ENCODE measurements around the gene MAN1A1.

The MAN1A1 gene

GRCh38 chr6:119226089-119226488, 123.5 kb downstream of the MAN1A1 start:
- no peak for DNase-seq

DNA sequence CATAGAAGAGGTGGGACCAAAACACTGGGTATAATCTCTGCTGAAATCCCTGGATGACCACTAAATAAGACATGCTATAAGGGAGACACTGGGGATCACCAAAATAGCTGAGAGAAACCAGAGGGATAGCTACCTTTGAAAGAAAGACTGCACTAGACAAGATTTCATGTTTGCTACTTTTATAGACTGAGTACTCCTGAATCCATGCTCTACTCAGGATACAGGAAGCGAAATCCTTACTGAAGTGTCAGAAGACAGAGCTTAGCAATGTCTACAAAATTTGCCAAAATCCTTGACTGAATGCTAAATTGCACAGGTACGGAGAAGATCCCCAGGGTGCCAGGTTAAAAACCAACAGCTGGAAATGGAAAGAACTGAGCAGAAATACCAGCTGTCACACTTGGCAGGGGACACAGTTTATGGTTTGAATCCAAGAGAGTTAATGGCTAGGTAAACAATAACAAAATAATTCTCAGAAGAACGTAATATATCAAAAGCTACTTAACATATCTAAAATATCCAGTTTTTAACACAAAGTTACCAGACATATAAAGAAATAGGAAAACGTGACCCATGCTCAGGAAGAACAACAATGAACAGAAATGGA, 125.4 kb downstream of the MAN1A1 start:
- DNase-seq: no peak

DNA sequence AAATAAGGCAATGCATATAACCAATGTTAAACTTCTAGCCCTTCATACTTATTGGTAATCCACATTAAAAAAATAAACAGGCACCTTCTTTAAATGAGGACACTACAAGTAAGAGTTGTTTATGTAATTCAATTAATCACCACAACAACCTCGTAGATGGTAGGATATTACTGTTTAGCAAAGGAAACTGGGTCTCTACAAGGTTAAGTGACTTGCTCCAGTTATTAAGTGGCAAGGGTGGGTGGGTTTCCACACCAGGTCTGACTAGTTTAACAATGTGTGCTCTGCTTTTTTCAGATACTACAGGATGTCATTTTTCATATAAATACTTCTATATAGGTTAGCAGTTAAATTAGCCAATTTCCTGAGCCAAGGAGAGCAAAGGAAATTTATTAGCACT, 129.1 kb downstream of the MAN1A1 start:
- DNase-seq: no peak

DNA sequence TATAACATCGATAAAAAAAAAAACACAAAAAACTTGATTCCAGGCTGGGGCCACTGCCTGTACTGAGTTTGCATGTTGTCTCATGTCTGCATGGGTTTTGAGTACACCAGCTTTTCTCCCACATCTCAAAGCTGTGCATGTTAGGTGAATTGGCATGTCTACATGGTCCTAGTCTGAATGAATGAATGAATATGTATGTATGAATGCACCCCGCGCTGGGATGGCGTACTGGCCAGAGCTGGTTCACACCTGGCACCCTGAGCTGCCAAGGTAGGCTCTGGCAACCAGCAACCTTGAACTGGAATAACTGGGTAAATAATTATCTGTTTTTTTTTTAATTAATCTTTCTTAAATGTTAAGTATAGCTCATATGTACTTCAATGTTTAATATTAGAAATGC, 131.0 kb downstream of the MAN1A1 start:
- no peak for DNase-seq

GRCh38 chr6:119215885-119216590, 133.5 kb downstream of the MAN1A1 start:
- no peak for DNase-seq

DNA sequence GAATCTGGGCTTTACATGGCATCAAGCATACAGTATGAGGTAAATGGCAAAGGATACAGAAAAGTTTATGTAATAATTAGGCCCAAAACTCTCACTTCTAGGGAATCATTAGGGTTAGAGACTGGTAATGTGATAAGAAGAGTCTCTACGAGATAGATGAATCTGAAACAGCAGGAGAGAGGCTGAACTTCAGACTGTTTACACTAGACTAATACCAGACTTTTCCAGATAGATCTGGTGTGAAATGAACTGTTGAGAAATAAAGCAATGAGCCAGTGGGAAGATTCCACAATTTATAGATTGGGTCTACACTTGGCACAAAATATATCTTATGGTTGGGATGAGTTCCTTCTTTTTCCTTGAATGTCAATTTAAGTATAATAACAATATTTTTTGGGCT, 134.3 kb downstream of the MAN1A1 start:
- no peak for DNase-seq

DNA sequence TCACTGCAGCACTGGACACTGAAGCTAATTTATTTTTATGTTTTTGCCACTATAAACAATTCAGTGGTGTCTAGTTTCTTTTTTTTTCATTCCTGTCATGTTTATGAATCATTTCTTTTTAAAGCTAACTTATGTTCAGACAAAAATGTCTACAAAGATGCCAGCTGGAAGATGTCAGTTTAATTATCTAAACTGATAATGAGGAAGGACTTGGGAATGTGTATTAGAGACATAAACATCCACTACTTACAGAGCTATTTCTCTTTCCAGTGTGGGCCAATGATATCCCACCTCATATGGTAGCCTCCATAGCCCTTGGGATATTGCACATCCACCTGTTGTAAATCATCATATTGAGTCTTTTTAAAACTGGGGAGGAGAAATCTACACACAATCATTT, 139.0 kb downstream of the MAN1A1 start:
- no peak for DNase-seq

GRCh38 chr6:119209452-119210205, 139.9 kb downstream of the MAN1A1 start:
- no peak for DNase-seq

DNA sequence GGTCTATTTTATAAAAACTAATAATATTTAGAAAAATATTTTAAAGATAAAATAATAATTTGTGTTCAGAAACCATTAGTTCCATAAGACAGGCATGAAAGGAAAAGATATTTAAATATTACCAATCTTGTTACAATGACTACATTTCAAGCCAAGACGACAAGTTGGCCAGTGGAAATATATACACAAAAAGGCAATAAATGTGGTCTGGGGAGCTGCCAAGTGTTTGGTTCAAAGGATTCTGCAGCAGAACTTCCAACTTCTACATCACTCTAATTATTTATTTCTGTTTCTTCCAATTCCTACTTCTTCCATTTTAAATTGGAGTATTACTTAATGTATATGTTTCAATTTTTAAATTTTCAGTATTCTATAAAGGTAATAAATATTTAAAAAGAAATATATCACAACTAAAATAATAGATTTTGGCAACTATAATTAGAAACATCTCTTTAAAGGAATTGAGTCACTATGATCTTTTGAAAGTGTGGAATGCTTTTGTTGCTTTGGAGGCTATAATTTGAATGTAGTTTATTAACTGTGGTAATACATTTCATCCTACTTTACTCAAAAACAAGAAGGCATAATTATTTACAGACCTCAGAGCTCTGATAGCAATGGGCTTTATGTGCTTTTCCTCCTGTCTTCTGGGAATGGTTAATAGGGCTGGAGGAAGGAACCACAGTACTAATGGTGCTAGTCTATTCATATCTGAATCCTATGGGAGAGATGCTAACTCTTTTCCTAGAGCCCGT, 141.4 kb downstream of the MAN1A1 start:
- DNase-seq: no peak

DNA sequence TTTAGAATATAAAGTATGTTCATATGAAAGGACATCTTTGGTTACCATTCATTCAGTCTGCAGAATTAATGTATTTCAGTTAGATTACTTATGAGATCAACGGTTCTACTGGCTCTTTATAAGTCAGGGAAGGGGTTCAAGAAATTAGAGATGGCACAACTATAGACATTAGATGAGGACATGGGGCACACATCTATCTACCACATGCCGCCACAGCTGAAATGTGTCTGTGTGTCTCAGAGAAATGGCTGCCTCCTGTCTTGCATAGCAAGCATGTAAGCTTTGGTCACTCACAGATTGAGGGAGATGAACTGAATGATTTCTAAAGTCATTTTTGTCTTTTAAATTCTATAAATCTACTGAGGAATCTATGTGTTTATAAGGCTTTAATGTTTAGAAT, 142.2 kb downstream of the MAN1A1 start:
- no peak for DNase-seq

GRCh38 chr6:119205911-119206618, 143.5 kb downstream of the MAN1A1 start:
- no peak for DNase-seq

- DNase-seq: no peak
These were observed 144.8 kb downstream of the MAN1A1 start for GRCh38 chr6:119204719-119205118.

DNA sequence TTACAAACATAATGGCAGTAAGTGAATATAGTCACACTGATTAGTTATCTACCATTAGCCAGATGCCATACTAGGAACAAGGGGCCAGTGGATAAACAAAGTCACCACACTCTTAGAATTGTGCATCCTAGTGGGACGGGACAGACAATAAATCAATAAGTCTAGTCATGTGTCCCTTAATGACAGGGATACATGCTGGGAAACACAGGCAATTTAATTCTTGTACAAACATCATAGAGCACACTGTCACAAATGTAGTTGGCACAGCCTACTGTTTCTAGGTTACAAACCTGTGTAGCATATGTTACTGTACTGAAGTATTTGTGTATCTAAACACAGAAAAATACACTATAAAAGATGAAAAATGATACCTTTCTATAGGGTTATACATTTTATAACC, 148.1 kb downstream of the MAN1A1 start:
- no peak for DNase-seq

DNA sequence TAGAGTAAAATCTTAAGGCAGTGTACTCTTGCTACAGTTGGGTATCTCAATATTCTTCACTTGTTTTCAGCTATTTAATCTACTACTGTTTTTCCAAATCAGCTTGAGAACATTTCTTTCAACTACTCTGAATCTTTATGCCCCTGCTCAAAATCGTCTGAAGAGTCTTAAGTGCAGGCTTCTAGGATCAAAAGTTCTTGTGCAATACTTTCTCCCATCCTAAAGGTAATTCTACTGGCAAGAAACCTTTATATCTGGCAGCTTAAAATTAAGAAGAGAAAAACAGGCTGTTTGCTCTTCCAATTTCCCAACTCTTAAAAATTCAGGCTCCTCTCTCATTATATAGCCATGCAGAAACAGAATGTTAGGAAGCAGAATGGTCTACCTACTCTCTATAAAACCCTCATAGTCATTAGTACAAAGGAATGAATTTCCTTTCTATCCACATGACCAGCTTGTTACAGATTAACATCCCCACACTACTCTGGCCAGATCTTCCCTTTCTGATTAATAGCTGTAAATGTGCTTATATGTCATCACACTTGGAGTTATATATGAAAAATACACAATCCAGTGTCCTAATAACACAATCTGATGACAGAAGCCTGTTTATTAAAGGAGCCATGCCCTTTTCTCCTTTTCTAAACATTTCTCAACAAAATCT, 148.9 kb downstream of the MAN1A1 start:
- DNase-seq: no peak

DNA sequence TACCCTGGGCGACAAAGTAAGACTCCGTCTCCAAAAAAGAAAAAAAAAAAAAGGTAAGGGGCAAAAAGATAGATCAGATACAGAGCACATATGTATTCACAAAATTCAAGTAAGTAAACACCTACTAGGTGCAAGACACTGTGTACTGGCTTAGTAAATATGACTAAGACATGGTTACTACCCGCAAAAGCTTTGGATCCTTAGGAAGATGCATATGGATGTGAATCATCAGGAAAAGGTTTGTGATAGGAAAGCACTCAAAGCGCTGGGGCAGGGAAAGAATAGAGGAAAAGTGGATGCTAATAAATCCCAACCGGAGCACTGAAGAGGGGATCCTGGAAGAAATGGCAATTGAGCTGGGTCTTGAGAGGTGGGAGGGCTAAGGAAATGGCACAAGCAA, 152.3 kb downstream of the MAN1A1 start:
- DNase-seq: no peak

DNA sequence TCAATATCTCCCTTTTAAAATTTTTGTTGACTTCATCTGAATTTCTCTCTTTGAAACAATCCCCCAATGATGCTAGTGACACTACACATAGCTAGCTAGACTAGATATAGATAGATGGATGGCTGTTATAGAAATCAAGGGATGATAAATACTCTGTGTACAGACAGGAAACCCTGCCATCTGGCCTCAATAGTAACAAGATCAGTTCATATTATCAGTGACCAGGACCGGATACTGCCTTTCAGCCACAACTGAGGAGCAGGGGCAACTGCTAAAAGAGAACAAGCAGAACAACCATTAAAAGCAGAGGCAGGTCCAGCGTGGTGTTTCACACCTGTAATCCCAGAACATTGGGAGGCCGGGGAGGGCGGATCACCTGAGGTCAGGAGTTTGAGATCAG, 152.8 kb downstream of the MAN1A1 start:
- DNase-seq: no peak

DNA sequence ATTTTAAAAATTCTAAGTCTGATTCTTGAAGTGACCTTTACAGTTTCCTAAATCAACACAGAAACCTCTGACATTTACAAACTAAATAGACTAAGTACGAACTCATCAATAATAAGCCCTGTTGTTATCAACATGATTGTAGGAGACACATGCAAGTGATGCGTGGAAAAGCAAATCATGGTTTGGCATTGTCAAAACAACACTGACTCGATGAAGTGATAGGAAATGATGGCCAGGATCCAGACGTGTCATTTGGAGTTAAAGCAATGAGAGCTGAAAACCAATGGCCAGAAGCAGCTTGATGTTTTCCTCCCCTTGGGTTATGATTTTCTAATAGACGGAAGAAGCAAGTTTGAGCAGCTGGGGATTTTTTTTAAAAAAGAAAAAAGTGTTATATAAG, 153.7 kb downstream of the MAN1A1 start:
- DNase-seq: no peak

DNA sequence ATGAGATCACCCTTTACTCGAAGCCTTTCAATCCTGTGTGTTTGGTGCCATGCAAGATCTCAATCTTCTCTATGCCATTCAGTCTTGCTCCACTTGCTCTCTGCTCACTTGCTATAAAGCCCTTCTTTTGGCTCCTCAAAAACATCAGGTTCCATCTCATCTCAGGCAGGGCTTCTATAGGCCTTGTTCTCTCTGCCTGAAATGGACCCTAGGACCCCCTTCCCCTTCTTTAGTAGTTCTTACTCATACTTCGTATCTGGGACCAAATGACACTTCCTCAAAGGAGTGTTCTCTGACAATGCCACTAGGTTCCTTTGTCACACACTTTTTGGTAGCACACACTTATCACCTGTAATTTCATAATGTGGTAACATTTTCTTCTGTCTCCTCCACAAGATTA, 154.4 kb downstream of the MAN1A1 start:
- no peak for DNase-seq

DNA sequence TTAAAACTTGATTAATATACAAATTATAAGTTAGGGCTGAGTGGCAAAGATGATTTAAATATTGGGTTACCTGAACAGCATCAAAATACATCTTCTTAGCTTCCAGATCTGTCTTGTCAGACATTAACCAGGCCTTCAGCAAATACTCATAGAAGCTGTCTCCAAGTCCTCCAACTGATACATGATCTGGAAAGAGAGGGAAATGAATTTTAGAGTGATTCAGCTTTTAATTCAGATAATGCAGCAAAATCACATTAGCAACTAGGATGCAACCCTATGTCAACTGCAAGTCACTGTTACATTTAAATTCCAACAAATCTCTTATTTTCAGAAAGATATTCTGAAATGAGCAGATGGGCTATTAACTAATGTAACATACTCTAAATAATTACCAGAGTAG, 155.9 kb downstream of the MAN1A1 start:
- DNase-seq: no peak

DNA sequence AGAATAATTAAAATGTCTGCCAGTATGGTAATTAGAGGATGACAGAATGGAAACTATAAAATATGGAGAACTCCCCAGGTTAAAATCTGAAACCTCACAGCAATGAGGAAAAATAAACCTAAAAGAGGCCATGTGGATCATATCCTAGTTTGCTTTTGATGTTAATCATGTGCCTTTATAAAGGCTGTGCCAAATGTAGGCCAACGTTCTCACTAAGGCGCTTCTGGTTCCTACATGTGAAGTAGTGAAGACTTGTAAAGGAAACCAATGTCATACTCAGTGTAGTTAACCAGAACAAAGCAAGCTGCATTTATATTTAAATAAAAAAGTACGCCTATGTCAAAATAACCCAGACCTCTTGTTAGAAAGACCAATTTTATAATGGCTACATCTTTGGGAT, 157.4 kb downstream of the MAN1A1 start:
- no peak for DNase-seq

DNA sequence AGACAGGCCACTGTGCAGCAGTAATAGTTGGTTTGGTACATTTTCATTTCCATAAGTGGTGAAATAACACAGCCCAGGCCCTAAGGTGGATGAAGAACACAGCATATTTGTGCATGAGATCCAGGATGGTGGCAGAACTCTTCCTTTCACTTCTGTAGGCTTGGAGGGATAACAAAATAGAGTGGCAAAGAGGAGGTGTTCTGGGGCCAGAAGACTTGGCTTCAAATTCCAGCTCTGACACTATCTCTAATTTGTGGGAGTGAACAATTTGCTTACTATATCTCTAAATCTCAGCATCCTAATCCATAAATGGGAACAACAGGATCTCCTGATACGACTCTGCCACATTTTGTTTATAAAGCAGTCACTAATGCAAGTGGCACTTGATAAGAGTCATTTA, 159.4 kb downstream of the MAN1A1 start:
- no peak for DNase-seq

- no peak for DNase-seq
These were observed 160.1 kb downstream of the MAN1A1 start for GRCh38 chr6:119189498-119189897.
